IPS-18c (cell line): ENCODE results near the gene RNFT2.
"Not testable (repeated sequence)": the region's sequence is repeated elsewhere in the genome, so short reads cannot be mapped to it uniquely, and the experiment has no call there.

ENCODE experiments used
- H3K4me3 ChIP-seq: 2 replicates; pipeline ENCODE4 v1.7.0; 2013; ENCODE audit warnings: low read depth, mild to moderate bottlenecking, low read length, moderate library complexity; ENCODE audit not compliant: insufficient read depth
- H3K9me3 ChIP-seq: one replicate; pipeline ENCODE4 v1.6.1; 2013; ENCODE audit warnings: mild to moderate bottlenecking, low read length, moderate library complexity; ENCODE audit not compliant: control insufficient read depth, insufficient read depth

RNFT2 gene

DNA sequence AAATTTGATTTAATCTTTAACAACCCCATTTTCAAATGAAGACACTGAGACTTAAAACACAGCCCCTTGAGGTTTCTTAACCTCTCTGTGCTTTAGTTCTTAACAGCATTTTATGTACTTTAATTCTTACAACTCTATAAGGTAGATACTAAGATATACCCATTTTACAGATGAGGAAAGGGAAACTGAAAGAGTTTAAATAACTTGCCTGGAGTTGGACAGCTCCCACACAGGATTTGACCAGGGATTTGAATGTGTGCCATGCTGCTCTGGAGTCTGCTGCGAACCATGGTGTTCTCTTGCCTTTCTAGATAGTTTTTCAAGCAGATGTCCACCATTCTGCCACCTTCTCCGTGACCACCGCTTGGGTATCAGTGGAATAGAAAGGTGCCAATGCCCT, 28.2 kb downstream of the RNFT2 start:
- no peak overlapping the region for H3K4me3 ChIP-seq
- H3K9me3 ChIP-seq, result no peaks in the 10 kb centered on the region

DNA sequence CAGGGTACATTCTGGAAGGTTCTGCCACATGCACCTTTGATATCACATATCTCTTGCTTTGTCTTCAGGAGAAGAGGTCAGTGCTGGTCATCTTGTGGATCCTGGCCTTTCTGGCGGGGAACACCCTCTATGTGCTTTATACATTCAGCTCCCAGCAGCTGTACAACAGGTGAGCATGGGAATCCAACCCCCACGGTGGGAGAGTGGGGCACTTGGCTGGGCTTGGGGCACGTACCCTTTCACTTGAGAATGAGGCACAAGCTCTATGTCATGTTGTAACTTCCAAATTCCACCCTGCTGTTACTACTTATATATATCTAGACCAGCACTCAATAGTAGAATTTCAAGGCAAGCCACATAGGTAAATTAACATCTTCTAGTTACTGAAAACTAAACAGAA, 28.6 kb downstream of the RNFT2 start:
- no peaks in the 10 kb centered on the region for H3K9me3 ChIP-seq
- no peak overlapping the region for H3K4me3 ChIP-seq

DNA sequence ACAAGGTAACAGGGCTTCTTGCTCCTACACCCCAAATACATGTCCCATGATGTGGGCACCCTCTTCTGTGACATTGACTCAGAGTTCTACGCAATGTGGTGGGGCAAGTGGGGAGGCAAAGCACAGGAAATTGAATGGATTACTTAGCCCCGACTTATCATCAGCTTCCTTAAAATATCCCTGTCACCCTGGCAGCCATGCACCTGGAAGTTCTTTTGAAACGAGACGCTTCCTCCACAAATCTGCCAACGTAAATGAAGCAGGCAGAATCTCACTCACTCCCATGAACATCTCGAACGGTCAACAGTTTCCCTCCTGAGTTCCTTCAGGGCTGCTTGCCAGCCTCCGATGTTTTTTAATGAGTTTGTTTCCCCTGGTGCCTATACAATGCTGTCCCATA, 33.5 kb downstream of the RNFT2 start:
- H3K9me3 ChIP-seq, result no peaks in the 10 kb centered on the region
- H3K4me3 ChIP-seq, result no peak overlapping the region

DNA sequence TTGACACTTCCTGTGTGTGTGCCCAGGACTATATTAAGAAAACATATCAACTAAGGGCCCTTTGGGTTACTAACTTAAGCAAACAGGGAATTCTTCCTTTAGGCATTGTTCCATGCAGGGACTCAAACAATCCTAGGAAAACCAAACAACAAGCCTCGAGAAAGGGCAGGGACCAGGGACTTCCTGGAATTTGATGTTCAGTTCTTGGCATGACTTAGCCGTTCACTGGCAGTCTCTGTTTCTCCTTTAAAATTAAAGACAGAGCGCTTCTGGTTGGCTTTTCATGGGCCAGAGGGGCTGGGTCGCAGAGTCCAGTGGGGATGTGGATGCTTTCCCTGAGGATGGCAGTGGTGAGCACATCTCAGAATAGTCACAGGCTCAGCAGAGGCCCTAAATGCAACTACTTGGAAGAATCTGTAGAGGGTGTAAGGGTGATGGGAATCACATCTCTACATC, 35.2 kb downstream of the RNFT2 start:
- H3K9me3 ChIP-seq, result no peaks in the 10 kb centered on the region
- no peak overlapping the region for H3K4me3 ChIP-seq

DNA sequence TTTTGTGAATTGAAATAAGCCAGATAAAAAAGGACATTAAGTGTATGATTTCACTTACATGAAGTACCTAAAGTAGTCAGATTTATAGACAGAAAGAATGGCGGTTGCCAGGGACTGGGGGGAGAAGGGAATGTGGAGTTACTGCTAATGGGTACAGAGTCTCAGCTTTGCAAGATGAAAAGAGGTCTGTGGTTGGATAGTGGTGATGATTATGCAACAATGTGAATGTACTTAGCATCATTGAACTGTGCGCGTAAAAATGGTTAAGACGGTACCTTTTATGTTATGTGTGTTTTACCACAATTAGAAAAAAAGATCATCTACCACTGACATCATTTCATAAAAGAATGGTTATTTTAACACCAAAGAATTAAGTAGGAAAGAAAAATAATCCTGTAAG, 35.9 kb downstream of the RNFT2 start:
- Histone ChIP-seq H3K4me3 (no peak overlapping the region), H3K9me3 (no peaks in the 10 kb centered on the region)

DNA sequence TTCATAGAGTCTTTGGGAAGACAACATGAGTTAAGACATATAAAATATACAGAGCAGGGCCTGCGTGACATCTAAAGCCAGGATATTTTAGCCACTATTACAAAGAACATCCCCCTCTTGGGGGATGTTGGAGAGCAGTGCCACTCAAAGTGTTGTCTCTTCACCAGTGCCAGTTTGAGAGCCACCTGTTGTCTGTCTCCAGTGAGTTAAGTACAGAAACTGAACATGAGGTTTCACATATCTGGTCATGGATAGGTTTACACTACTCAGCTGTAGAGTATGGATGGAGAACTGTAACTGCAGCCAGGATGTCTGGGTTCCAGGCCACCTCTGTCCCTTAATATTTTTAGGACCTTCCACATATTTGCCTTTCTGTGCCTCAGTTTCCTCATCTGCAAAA, 39.1 kb downstream of the RNFT2 start:
- H3K9me3 ChIP-seq, result no peaks in the 10 kb centered on the region
- H3K4me3 ChIP-seq, result no peak overlapping the region

DNA sequence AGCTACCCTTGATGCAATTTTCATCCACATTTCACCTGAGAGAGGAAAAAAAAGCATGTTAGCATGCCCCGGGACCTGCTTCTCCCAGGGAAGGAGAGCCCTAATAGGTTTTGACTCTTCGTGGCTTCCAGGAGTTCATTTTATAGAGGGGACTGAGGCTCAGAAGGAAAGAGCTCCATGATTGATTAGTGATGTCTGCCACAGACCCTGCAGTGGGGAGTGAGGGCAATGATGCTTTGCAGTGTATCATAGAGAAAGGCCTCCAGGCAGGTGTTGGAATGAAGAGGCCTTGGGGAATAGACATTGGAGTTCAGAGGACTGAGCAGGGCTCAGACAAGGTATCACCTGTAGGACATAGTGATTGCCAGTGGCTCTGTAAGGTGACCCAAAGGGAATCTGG, 41.5 kb downstream of the RNFT2 start:
- no peaks in the 10 kb centered on the region for H3K9me3 ChIP-seq
- no peak overlapping the region for H3K4me3 ChIP-seq

DNA sequence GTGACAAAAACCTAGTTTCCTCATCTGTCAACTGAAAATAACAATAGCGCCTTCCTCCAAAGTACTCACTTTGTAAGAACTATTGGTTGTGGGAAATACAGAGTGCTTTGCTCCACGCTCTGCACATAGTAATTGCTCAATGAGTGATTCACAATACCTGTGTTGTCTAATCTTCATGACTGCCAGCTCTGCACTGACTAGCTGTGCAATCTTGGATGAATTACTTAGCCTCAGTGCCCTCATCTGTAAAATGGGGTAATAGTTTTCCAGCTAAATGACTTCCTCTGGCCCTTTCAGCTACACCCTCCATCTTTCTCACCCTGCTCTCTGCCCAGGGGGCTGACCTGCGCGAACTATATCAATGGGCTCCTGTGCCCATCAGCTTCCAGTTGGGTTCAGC, 42.8 kb downstream of the RNFT2 start:
- Histone ChIP-seq H3K4me3 (no peak overlapping the region), H3K9me3 (no peaks in the 10 kb centered on the region)

DNA sequence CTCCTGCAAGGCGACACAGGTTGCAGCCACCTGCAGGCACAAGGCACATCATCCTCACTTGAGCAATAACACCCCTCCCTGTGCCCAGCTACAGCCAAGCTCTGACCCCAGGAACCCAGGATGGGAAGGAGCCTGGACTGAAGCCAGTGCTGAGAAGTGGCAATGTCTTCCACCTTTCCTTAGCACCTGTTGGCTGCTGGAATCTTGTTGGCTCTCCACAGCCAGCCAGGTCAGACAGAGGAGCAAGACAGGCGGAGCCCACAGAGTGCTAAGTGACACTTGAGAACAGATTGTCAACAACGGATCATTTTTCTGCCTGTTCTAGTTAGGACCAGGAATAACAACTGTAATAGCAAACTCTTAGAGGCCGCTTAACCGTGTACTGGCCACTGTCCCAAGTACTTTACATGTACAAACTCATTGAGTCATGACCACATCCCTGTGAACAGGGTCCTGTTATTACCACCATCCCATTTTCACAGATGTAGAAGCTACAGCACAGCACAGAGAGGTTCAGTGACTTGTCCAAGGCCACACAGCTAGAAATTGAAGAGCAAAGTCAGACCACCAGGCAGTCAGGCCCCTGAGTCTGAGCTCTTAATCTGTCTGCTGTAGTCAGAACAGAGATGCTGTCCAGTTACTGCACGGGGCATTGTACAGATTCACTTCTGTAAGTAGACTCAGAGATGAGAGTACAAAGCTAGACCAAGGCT, 45.6 kb downstream of the RNFT2 start:
- Histone ChIP-seq H3K9me3 (no peaks in the 10 kb centered on the region), H3K4me3 (no peak overlapping the region)

DNA sequence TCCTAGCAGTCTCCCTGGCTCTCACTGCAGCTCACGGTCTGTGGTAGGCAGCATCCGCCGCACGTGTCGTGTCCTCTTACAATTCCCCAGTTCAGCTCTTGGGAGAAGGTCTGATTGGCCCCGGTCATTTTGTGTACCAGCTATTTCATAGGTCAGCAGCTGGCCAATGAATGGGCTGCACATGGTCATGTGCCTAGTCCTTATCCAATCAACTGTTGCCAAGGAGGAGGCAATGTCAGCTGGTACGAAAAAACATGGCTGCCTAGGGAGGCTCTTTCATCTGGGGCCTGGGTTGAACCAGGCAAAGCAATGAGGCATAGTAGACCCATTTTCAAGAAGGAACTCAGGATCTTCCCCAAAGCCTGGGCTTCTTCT, 46.1 kb downstream of the RNFT2 start:
- Histone ChIP-seq H3K9me3 (no peaks in the 10 kb centered on the region), H3K4me3 (no peak overlapping the region)

DNA sequence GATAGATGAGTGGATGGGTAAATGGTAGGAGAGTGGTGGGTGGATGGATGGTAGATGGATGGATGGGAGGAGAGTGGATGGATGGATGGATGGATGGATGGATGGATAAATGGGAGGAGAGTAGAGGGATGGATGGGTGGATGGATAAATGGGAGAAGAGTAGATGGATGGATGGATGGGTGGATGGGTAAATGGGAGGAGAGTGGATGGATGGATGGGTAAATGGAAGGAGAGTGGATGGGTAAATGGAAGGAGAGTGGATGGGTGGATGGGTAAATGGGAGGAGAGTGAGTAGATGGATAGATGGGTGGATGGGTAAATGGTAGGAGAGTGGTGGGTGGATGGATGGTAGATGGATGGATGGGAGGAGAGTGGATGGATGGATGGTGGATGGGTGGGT, 51.4 kb downstream of the RNFT2 start:
- not testable (repeated sequence) for H3K4me3 ChIP-seq, H3K9me3 ChIP-seq

DNA sequence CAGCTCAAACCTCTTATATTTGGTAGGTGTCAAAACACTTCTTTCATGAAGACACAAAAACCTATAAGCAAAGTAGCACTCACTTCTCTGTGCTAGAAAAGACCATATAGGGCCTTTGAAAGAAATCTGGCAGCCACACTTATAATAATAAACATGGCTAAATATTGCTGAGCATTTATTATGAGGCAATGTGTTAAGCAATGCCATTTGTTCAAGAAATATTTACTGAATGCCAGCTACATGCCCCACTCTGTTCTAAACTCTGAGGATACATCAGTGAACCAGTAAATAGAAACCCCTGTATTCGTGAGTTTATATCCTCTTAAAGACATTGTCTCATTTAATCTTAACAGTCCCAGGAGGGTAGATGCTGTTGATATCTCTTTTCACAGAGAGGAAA, 52.0 kb downstream of the RNFT2 start:
- Histone ChIP-seq H3K4me3 (no peak overlapping the region), H3K9me3 (no peaks in the 10 kb centered on the region)

DNA sequence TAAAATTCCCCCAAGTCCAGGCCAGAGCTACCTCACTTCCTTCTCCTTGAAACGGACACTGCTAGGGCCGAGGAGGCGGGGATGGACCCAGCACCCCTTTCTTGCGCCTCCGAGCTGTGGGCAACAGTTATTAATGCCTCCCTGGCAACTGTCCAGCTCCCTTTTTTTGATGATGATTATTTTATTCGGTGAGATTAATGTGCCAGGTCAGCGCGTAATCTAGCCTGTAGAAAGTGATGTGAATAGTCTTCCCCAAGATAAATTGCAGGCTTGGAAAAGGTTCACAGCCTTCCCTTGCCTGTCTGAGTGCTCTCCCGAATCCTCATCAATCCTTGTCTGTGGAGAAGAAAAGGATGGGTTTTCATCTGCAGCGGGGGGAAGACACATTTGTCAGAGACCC, 54.3 kb downstream of the RNFT2 start:
- Histone ChIP-seq H3K9me3 (no peaks in the 10 kb centered on the region), H3K4me3 (no peak overlapping the region)

DNA sequence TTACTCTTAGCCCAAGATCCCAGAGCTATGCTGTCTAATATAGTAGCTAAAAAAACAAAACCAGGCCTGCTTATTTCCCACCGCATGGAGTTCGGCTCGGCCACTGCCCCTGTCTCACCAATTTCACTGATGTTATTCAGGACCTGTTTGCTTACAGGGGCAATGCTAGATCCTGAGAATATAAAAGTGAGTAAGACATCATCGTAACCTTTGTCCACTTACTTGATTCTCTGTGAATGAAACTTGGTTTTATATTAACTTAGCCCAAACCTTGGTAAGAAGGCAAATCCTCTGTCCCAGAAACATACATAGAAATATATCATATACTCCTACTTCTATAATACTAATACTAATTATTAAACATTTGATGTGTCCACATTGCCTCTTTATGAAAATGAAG, 56.6 kb downstream of the RNFT2 start:
- Histone ChIP-seq H3K9me3 (peaks cover 3% of the 10 kb centered on the region), H3K4me3 (no peak overlapping the region)

DNA sequence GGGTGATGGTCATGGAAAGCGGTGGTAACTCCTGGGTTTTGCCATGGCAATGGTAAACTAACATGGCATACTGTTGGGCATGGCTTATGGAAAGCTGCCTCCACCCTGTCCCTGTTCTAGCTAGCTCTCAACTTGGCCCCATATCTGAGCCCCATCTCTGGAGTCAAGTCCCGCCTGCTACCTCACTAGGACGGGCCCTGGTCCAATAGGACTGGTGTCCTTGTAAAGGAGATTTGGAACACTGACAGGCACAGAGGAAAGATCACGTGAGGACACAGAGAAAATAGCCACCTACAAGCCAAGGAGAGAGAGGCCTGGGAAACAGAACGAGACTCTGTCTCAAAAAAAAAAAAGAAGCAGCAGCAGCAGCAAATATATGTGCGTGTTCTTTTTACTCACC, 59.8 kb downstream of the RNFT2 start:
- Histone ChIP-seq H3K4me3 (no peak overlapping the region), H3K9me3 (peaks cover 5% of the 10 kb centered on the region)

DNA sequence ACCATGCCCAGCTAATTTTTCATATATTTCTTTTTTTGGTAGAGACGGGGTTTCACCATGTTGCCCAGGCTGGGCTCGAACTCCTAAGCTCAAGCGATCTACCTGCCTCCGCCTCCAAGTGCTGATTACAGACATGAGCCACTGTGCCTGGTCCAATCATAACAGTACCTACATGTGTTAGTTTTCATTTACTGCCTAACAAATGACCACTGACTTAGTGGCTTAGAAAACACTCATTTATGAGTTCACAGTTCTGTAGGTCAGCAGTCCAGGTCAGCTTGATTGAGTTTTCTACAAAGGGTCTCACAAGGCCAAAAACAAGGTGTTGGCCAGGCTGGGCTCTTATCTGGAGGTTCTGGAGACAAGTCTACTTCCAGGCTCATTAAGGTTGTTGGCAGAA, 60.6 kb downstream of the RNFT2 start:
- no peak overlapping the region for H3K4me3 ChIP-seq

DNA sequence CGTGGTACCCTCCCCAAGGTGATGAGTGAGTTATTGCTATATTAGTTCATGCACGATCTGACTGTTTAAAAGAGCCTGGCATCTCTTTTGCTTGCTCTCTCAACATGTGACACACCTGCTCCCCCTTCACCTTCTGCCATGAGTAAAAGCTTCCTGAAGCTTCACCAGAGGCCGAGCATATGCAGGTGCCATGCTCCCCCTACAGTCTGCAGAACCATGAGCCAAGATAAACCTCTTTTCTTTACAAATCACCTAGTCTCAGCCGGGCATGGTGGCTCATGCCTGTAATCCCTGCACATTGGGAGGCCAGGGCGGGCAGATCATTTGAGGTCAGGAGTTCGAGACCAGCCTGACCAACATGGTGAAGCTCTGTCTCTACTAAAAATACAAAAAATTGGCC, 61.8 kb downstream of the RNFT2 start:
- Histone ChIP-seq H3K4me3 (no peak overlapping the region), H3K9me3 (peaks cover 5% of the 10 kb centered on the region)

More for the DNA sequence above, 60.6 kb downstream of the RNFT2 start:
- peaks cover 5% of the 10 kb centered on the region for H3K9me3 ChIP-seq

DNA sequence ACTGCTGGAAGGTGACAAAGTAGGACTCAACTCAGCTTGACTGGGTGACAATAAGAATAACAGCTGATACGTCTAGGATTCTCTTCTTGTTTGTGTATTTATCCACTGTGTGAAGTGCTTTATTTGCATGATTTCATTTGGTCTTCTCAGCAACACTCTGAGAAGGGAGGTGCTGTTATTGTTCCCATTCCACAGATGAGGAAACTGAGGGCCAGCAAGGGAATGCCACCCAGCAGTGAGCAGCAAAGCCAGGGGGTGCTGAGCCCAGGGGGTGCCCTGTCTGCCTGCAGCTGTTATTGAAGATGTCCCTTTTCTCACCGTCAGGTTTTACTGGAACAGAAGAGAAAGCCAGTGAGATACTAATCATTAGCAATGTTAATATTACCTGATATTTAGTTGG, 62.8 kb downstream of the RNFT2 start:
- no peak overlapping the region for H3K4me3 ChIP-seq
- H3K9me3 ChIP-seq, result peaks cover 5% of the 10 kb centered on the region

DNA sequence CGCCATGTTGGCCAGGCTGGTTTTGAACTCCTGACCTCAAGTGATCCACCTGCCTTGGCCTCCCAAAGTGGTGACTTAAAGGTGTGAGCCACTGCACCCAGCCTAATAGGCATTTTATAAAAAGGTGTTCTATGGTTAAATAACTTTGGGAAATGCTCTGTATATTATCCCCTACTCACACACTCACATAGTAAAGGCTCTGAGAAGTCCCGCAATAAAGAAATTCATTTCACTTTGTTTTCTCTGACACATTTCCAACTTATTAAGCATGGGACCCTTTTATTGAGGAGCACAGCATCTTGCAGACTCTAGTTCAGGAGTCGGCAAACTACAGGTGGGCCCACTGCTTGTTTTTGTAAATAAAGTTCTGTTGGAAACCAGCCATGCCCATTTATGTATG, 63.9 kb downstream of the RNFT2 start:
- no peak overlapping the region for H3K4me3 ChIP-seq
- peaks cover 5% of the 10 kb centered on the region for H3K9me3 ChIP-seq
